Measurements from ENCODE around the gene TMEM19.

The TMEM19 gene

DNA sequence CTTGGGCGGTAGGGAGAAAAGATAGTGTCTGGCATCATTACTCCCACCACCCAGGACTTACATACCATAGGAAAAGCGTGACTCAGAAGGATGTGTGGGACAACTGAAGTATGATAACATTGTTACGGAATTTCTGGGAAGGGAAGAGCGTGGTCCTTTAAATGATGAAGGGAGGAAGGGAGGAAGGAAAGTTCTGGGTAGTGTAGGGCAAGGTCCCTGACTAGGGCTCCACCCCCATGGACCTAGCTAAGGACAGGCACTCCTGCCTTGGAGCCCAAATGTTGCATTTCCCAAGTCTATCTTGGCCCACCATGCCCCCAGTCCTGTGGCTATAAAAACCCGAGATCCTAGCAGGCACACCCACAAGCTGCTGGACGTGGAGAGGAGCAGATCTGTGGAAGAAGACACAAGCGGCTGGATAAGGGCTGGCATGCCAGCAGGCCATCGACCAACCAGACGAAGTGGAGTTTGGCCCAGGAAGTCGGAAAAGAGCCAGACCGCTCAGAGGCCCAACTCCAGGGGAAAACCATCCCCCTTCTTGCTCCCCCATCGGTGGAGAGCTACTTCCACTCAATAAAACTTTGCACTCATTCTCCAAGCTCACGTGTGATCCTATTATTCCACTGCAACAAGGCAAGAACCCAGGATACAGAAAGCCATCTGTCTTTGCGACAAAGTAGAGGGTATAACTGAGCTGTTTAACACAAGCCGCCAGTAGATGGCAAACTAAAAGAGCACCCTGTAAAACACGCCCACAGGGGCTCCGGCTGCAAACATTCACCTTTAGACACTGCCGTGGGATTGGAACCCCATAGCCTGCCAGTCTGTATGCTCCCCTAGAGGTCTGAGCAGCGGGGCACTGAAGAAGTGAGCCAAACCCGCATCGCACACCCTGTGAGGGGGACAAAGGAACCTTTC is 45.8 kb downstream of the TMEM19 start (continued):
- TF ChIP-seq CSRNP3 (CRISPR knock-in tag; IDR thresholded peaks at IDR 0.05) = no peak
- TF ChIP-seq, protein P1, sequence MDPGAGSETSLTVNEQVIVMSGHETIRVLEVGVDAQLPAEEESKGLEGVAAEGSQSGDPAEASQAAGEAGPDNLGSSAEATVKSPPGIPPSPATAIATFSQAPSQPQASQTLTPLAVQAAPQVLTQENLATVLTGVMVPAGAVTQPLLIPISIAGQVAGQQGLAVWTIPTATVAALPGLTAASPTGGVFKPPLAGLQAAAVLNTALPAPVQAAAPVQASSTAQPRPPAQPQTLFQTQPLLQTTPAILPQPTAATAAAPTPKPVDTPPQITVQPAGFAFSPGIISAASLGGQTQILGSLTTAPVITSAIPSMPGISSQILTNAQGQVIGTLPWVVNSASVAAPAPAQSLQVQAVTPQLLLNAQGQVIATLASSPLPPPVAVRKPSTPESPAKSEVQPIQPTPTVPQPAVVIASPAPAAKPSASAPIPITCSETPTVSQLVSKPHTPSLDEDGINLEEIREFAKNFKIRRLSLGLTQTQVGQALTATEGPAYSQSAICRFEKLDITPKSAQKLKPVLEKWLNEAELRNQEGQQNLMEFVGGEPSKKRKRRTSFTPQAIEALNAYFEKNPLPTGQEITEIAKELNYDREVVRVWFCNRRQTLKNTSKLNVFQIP (CRISPR knock-in tag; IDR thresholded peaks at IDR 0.05; ENCODE audit: borderline replicate concordance, low read depth) = no peak

GRCh38 chr12:71732357-71732712 is 46.5 kb downstream of the TMEM19 start:
- ATAC-seq = no peak
- TF ChIP-seq PPARA (CRISPR knock-in tag; IDR thresholded peaks at IDR 0.05; ENCODE audit: borderline replicate concordance) = no peak

DNA sequence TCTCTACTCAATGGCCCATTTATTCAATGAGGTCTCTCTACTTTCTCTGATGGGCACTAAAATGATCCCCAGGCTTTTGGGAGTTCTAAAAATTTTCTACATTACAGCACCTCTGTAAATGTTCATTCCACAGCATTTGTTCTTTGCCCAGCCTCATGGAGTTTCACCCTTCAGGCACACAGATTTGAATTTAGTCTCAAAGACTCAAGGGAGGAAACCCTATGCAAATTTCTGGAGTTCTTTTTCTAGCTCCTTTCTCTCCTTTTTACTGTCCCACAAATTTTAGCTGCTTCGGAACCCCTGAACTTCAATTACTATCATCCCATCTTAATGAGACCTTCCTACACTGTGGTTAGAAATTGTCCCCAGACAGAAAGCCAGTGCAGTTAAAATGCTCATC is 51.3 kb downstream of the TMEM19 start:
- no peak for TF ChIP-seq CREB5 (CRISPR knock-in tag; IDR thresholded peaks at IDR 0.05; ENCODE audit: low read depth)
- no peak for ATAC-seq

DNA sequence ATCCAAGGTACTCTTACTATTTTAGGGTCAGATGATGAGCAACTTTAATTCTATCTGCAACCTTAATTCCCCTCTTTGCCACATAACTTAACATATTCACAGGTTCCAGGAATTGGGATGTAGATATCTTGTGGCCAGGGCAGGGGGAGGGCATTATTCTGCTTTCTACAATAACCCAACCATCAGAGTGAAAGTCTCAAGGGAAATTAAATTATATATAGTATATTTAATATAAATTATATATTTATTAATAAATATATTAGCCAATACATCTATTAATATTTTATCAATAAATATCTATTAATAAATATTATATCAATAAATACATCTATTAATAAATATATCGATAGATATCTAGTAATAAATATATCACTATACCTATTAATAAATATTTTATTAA is 57.1 kb downstream of the TMEM19 start:
- TF ChIP-seq TCF4 (CRISPR knock-in tag; IDR thresholded peaks at IDR 0.05; ENCODE audit: borderline replicate concordance) = no peak
- TF ChIP-seq PPARA (CRISPR knock-in tag; IDR thresholded peaks at IDR 0.05; ENCODE audit: borderline replicate concordance) = no peak
- no peak for TF ChIP-seq ARNTL (CRISPR knock-in tag; IDR thresholded peaks at IDR 0.05; ENCODE audit: borderline replicate concordance, low read depth)
- no peak for TF ChIP-seq CREB5 (CRISPR knock-in tag; IDR thresholded peaks at IDR 0.05; ENCODE audit: low read depth)
- TF ChIP-seq SNAI2 (CRISPR knock-in tag; IDR thresholded peaks at IDR 0.05) = no peak
- no peak for TF ChIP-seq ZC3H10 (CRISPR knock-in tag; IDR thresholded peaks at IDR 0.05)
- TF ChIP-seq RARB (CRISPR knock-in tag; IDR thresholded peaks at IDR 0.05) = no peak
- TF ChIP-seq BACH2 (CRISPR knock-in tag; IDR thresholded peaks at IDR 0.05; ENCODE audit: borderline replicate concordance) = no peak
- TF ChIP-seq, protein P1 (CRISPR knock-in tag; IDR thresholded peaks at IDR 0.05; ENCODE audit: borderline replicate concordance, low read depth) = no peak
- no peak for TF ChIP-seq ZNF70 (CRISPR knock-in tag; IDR thresholded peaks at IDR 0.05)
- TF ChIP-seq ZFP30 (CRISPR knock-in tag; IDR thresholded peaks at IDR 0.05) = no peak
- no peak for TF ChIP-seq CSRNP3 (CRISPR knock-in tag; IDR thresholded peaks at IDR 0.05)
- no peak for TF ChIP-seq TOX (CRISPR knock-in tag; IDR thresholded peaks at IDR 0.05; ENCODE audit: borderline replicate concordance)
- ATAC-seq = no peak

- ATAC-seq = no peak
- TF ChIP-seq ZFP30 (CRISPR knock-in tag; IDR thresholded peaks at IDR 0.05) (no peak), CSRNP3 (CRISPR knock-in tag; IDR thresholded peaks at IDR 0.05) (no peak), RARB (CRISPR knock-in tag; IDR thresholded peaks at IDR 0.05) (no peak), GLIS3 (CRISPR knock-in tag; IDR thresholded peaks at IDR 0.05) (no peak), ZNF565 (CRISPR knock-in tag; conservative IDR thresholded peaks at IDR 0.05; ENCODE audit: low read depth) (no peak), SNAI2 (CRISPR knock-in tag; IDR thresholded peaks at IDR 0.05) (no peak), PPARA (CRISPR knock-in tag; IDR thresholded peaks at IDR 0.05; ENCODE audit: borderline replicate concordance) (no peak)
- TF ChIP-seq, protein P1 (CRISPR knock-in tag; IDR thresholded peaks at IDR 0.05; ENCODE audit: borderline replicate concordance, low read depth) = no peak
These were observed 58.8 kb downstream of the TMEM19 start for GRCh38 chr12:71744522-71745300.
